Measurements from ENCODE around the gene POLD1. TPM values are rescaled to one million over a fixed set of nuclear protein-coding genes. Genes with fewer than 3 reads are reported as not detected.

The POLD1 gene
- total and polyA plus RNA-seq, 2 of the 13 experiments (the other 11 are each of a cell fraction or from before 2014, with no cell fraction given): 17.4 to 54.0 TPM

GRCh38 chr19:50376166-50377050, 7.7 kb upstream of the POLD1 start, which contains the start of gene NR1H2:
TSS of gene NR1H2 (plus strand) at chr19:50376457. CDS start at chr19:50377606, 1,149 bp downstream.
- in situ Hi-C loops (cut with HindIII; ENCODE audit: extremely low pct_ligation_motif_present, low pct_unique_long_range_greater_than_20kb) (loop anchor here (10.0 kb wide), 1 partner anchor 88 kb away; no protein-coding TSS in a partner anchor), intact Hi-C loops (cut with micrococcal nuclease; ENCODE audit: unreplicated experiment) (no loop called here)
- TSS peak; percentile 94 for BruUV-seq (replicated peaks)
- ATAC-seq: peak; percentile 94
- WGBS (ENCODE audit: low lambda C conversion rate): 5% methylated on average over 67 of the region's 67 CpGs
- Histone ChIP-seq H3K27ac (ENCODE audit: extremely low read length, insufficient read depth, low read length) (peak within 1 kb of the TSS; percentile 96), H3K79me2 (ENCODE audit: insufficient read depth, low read length) (no peaks in the 10 kb centered on the region), H3K4me1 (ENCODE audit: insufficient read depth, low read length) (no peaks in the 10 kb centered on the region), H4K20me1 (ENCODE audit: insufficient read depth, low read length) (no peaks in the 10 kb centered on the region), H3K36me3 (replicated peaks in 1 of 2; ENCODE audit: control insufficient read depth in 1 of 2, insufficient read depth in 2 of 2, low read length in 2 of 2) (peaks cover 15 to 30% of the 10 kb centered on the region in 2 experiments; a peak in 4 of 5 replicates), H3K9ac (ENCODE audit: insufficient read depth, low read depth, low read length) (peak within 1 kb of the TSS; percentile 98), H3K27me3 (ENCODE audit: control insufficient read depth in 1 of 2, insufficient read depth in 2 of 2, low read length in 2 of 2) (no peaks in the 10 kb centered on the region; a peak in 1 of 5 replicates), H3K9me3 (ENCODE audit: low read length) (no peaks in the 10 kb centered on the region), H3K4me2 (ENCODE audit: low read depth, low read length) (peak within 1 kb of the TSS; percentile 70), H3K4me3 (replicated peaks in 1 of 3; ENCODE audit: insufficient read depth in 1 of 3, low read depth in 2 of 3, low read length in 3 of 3) (peak within 1 kb of the TSS; percentile 86 to 94 (median 90)), H2AFZ (ENCODE audit: low read length) (peak within 1 kb of the TSS; percentile 32)
- DNase-seq (ENCODE audit: low spot score): peak; percentile 92
- CTCF ChIA-PET (ENCODE audit: low intra/inter-chr PET ratio, low total read pairs): no interaction called here
- FAIRE-seq: peak; percentile 89
- POLR2A ChIA-PET: interaction anchor here (0.9 to 2.1 kb wide), 5 partner anchors 8 to 89 kb away, joined by 3 to 12 read pairs (median 7); partner anchors contain the start of genes KCNC3 and POLD1
- TF ChIP-seq TMF1 (CRISPR knock-in tag; IDR thresholded peaks at IDR 0.05; ENCODE audit: low read depth) (no peak), ZNF34 (CRISPR knock-in tag; IDR thresholded peaks at IDR 0.05; ENCODE audit: borderline replicate concordance) (no peak), TAF15 (IDR thresholded peaks at IDR 0.05; ENCODE audit: low read depth, low read length, poor library complexity, severe bottlenecking) (no peak), CCAR2 (optimal IDR thresholded peaks at IDR 0.05; ENCODE audit: low read depth, low read length) (peak; percentile 91), ZNF260 (CRISPR knock-in tag; IDR thresholded peaks at IDR 0.05; ENCODE audit: borderline replicate concordance, low read depth) (no peak), SRF (IDR thresholded peaks at IDR 0.05; ENCODE audit: low read depth, low read length) (peak; percentile 75), LRRFIP1 (CRISPR knock-in tag; conservative IDR thresholded peaks at IDR 0.05) (no peak), BRCA1 (CRISPR knock-in tag; IDR thresholded peaks at IDR 0.05) (no peak), GPN1 (CRISPR knock-in tag; IDR thresholded peaks at IDR 0.05; ENCODE audit: borderline replicate concordance) (no peak), ZNF563 (CRISPR knock-in tag; IDR thresholded peaks at IDR 0.05) (peak; percentile 67), ZNF451 (CRISPR knock-in tag; IDR thresholded peaks at IDR 0.05) (peak; percentile 52; the same call in 1 of the 2 replicates), MED1 (CRISPR knock-in tag; IDR thresholded peaks at IDR 0.05) (peak; percentile 73; the same call in 1 of the 2 replicates), CSRNP1 (CRISPR knock-in tag; IDR thresholded peaks at IDR 0.05) (no peak), ARNT (IDR thresholded peaks at IDR 0.05) (no peak), MTERF4 (CRISPR knock-in tag; IDR thresholded peaks at IDR 0.05) (peak; percentile 88; the same call in 1 of the 2 replicates), SMAD3 (CRISPR knock-in tag; IDR thresholded peaks at IDR 0.05) (peak; percentile 94), REXO4 (CRISPR knock-in tag; IDR thresholded peaks at IDR 0.05; ENCODE audit: borderline replicate concordance) (no peak)

Data from HepG2 (cell line).